ENCODE results near the gene SHMT2. TPM values are rescaled to one million over a fixed set of nuclear protein-coding genes. Genes with fewer than 3 reads are reported as not detected.

The SHMT2 gene
- total and polyA plus RNA-seq, 2 donors from 2014 or later, result 49.3 to 70.1 TPM

GRCh38 chr12:57219205-57219992, 10.1 kb upstream of the SHMT2 start:
- H3K36me3 ChIP-seq (ENCODE audit: control insufficient read depth in 2 of 3, insufficient read depth in 3 of 3, low read length in 3 of 3), result no peaks in the 10 kb centered on the region
- TF ChIP-seq CTCF (IDR thresholded peaks at IDR 0.05; ENCODE audit: borderline replicate concordance, extremely low read depth, insufficient read depth), result no peak
- FAIRE-seq, result no peak
- intact Hi-C loops (cut with DNase I), result no loop called here
- H3K27me3 ChIP-seq (ENCODE audit: control insufficient read depth, insufficient read depth, low read length), result peaks cover 52% of the 10 kb centered on the region
- H3K4me1 ChIP-seq (ENCODE audit: control insufficient read depth in 2 of 3, insufficient read depth in 2 of 3, low read depth in 1 of 3, low read length in 3 of 3), result peaks cover 0 to 9% (median 0%) of the 10 kb centered on the region in 3 donors
- DNase-seq, result peak in 1 of 5 donors; percentile 48
- H3K4me3 ChIP-seq (ENCODE audit: low read length in 3 of 3), result no peak overlapping the region
- no peak overlapping the region for H3K27ac ChIP-seq (ENCODE audit: low read depth in 2 of 2, low read length in 2 of 2)
- H3K9ac ChIP-seq (ENCODE audit: low read length in 3 of 3), result no peak overlapping the region
- H3K9me3 ChIP-seq (ENCODE audit: control insufficient read depth in 2 of 3, insufficient read depth in 1 of 3, low read length in 3 of 3), result no peaks in the 10 kb centered on the region

GRCh38 chr12:57219993-57220754, 9.3 kb upstream of the SHMT2 start:
- no peak for FAIRE-seq
- Histone ChIP-seq H3K9ac (ENCODE audit: low read length in 3 of 3) (no peak overlapping the region), H3K9me3 (ENCODE audit: control insufficient read depth in 2 of 3, insufficient read depth in 1 of 3, low read length in 3 of 3) (no peaks in the 10 kb centered on the region), H3K4me3 (ENCODE audit: low read length in 3 of 3) (no peak overlapping the region), H3K27me3 (ENCODE audit: control insufficient read depth, insufficient read depth, low read length) (peaks cover 44% of the 10 kb centered on the region), H3K36me3 (ENCODE audit: control insufficient read depth in 2 of 3, insufficient read depth in 3 of 3, low read length in 3 of 3) (no peaks in the 10 kb centered on the region), H3K4me1 (ENCODE audit: control insufficient read depth in 2 of 3, insufficient read depth in 2 of 3, low read depth in 1 of 3, low read length in 3 of 3) (peaks cover 0 to 9% (median 0%) of the 10 kb centered on the region in 3 donors), H3K27ac (ENCODE audit: low read depth in 2 of 2, low read length in 2 of 2) (no peak overlapping the region)
- peak in 2 of 5 donors; percentile 71 to 74 for DNase-seq
- intact Hi-C loops (cut with DNase I), result no loop called here
- no peak for TF ChIP-seq CTCF (IDR thresholded peaks at IDR 0.05; ENCODE audit: borderline replicate concordance, extremely low read depth, insufficient read depth)

GRCh38 chr12:57220770-57221168, 8.7 kb upstream of the SHMT2 start:
- H3K9me3 ChIP-seq (ENCODE audit: control insufficient read depth in 2 of 3, insufficient read depth in 1 of 3, low read length in 3 of 3), result no peaks in the 10 kb centered on the region
- intact Hi-C loops (cut with DNase I), result no loop called here
- no peak for FAIRE-seq
- TF ChIP-seq CTCF (IDR thresholded peaks at IDR 0.05; ENCODE audit: borderline replicate concordance, extremely low read depth, insufficient read depth), result no peak
- no peak overlapping the region for H3K9ac ChIP-seq (ENCODE audit: low read length in 3 of 3)
- H3K4me3 ChIP-seq (ENCODE audit: low read length in 3 of 3), result no peak overlapping the region
- H3K36me3 ChIP-seq (ENCODE audit: control insufficient read depth in 2 of 3, insufficient read depth in 3 of 3, low read length in 3 of 3), result no peaks in the 10 kb centered on the region
- no peak for DNase-seq
- H3K27ac ChIP-seq (ENCODE audit: low read depth in 2 of 2, low read length in 2 of 2), result no peak overlapping the region
- H3K27me3 ChIP-seq (ENCODE audit: control insufficient read depth, insufficient read depth, low read length), result peaks cover 38% of the 10 kb centered on the region
- peaks cover 0 to 9% (median 0%) of the 10 kb centered on the region in 3 donors for H3K4me1 ChIP-seq (ENCODE audit: control insufficient read depth in 2 of 3, insufficient read depth in 2 of 3, low read depth in 1 of 3, low read length in 3 of 3)

All from kidney (tissue), 14 donors.